Central memory CD4-positive, alpha-beta T cell (primary cell): ENCODE data around the gene RUNX2.
A peak's percentile ranks its signal among the peaks of the same experiment; 100 is the strongest.

Experiments
- DNase-seq: peaks from one replicate; pipeline ENCODE4 v3.0.0; 2022

RUNX2 gene

DNA sequence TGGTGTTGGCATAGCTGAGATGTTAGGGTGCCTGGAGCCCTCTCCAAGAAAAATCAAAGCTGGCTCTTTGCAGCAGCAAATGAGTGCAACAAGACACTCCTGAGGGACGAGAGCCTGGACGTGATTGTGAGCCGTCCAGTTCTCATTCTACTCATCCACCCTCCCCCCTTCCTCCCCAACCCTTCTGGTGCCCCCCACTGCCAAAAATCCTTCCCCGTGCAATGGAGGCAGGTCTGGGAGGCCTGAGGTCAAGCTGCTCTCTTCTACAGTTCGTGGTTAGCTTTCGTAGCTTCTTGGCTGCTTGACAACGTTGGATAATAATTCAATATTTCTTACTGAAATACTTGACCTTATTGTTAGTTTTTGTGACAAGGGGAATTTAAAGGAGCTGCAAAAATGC, 234.9 kb downstream of the RUNX2 start:
- no peak for DNase-seq

DNA sequence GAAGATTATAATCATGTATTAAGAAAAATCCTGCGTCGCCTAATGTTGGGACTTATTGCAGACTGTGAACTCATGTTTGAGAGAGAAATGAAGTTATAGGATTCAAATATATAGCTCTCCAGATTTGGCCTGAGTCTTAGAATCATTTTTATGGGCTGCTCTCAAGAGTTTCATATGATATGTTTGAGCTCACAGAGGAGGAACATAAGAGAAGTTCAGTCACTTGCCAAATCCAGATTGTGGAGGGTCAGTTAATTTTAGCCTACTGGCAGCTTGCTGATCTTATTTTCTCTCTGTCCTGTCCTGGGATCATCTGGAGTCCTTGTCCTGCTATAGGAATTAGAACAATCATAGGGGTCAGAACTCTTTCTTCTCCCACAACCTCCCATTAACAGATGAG, 235.7 kb downstream of the RUNX2 start:
- no peak for DNase-seq

GRCh38 chr6:45566882-45567281, 238.8 kb downstream of the RUNX2 start:
- DNase-seq: no peak

- DNase-seq: no peak
Measured at GRCh38 chr6:45567879-45568278, 239.7 kb downstream of the RUNX2 start.

GRCh38 chr6:45568626-45569025, 240.5 kb downstream of the RUNX2 start:
- no peak for DNase-seq

- DNase-seq: no peak
Measured at GRCh38 chr6:45569210-45569945, 241.2 kb downstream of the RUNX2 start.

GRCh38 chr6:45571159-45571558, 243.0 kb downstream of the RUNX2 start:
- no peak for DNase-seq

DNA sequence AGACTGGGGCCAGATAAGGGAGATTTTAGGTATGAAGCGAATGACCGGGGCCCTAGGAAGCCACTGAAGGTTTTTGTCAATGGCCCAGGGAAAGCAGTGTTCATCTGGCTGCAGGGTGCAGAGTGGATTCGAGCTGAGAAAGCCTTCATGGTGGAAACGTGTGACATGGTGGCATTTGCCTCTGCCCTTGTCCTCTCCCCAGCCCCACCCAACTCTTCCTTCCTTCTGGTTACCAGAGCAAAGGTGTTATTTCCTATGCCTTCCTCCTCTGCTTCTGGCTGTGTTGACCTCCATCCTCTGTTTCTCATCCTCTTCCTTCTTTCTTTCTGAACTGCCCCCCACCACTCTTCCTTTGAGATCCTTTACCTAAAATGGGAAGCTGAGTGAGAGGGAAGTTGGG, 244.7 kb downstream of the RUNX2 start:
- DNase-seq: no peak

DNA sequence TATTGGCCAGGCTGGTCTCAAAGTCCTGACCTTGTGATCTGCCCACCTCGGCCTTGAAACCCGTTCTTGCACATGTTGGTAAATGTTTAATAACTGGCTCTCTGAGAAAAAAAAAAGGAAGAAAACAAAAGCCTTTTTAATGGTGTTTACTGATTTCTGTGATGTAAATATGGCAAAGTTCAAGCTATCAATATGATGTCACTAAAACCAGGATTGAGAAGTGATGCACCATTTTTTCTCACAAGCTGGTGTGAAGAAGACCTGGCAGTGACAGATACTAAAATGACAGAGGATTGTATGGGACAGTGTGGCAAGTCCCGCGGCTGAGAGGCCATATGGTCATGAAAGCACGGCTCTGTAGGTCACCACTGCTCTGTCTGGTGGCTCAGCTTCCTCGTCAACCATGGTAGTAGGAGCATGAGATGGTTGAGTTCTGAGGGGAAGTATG, 245.9 kb downstream of the RUNX2 start:
- no peak for DNase-seq

DNA sequence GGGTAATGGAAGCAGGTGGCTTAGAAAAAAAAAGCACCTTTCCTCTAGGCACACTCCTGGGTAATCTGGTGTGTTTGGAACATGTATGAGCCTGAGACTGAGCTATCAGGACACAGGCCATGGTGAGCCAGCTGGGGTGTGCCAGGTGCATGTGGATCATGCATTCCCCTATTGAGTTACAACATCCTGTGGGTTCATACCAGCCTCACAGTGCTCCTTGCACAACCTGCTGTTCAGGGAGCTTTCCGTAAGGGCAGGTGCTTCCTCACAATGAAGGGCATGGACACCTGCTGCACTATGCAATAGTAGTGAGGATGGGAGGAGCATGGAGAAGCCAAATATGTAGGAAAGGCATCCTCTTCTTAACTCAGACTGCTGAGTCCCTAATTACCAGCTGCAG, 246.8 kb downstream of the RUNX2 start:
- no peak for DNase-seq

GRCh38 chr6:45576648-45577624, 248.8 kb downstream of the RUNX2 start:
- no peak for DNase-seq

DNA sequence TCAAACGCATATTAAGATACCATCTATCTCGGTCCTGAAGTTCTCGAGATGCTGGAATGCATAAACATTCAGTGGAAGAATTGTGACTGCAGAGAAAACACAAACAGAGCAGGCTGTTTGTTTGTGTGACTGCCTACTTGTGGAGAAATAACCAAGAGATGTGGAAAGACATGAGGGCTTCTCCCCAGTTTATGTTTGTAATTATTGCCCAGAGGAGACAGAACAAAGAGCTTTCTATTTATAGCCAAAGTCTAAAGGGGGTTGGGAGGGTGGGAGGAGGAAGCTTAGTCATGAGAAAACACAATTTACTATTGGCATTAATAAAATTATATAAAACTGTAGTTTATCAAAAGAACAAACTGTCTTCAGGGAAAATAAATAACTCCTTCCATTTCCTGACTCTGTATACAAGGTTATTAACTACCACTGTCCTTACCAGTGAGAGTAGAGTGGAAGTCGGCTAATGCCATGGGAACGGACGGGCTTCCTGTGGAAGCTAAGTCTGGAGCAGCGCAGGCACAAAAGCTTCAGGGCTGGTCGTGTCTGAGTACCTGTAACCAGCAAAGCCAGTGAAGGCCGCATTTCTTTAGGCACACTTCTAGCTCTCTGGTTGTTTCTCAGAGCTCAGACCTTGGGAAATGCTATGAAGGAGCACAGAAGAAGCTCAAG, 249.8 kb downstream of the RUNX2 start:
- no peak for DNase-seq

- no peak for DNase-seq
Measured at GRCh38 chr6:45584127-45584526, 256.0 kb downstream of the RUNX2 start.

GRCh38 chr6:45586216-45587171, 258.4 kb downstream of the RUNX2 start:
- peak; percentile 90 for DNase-seq

DNA sequence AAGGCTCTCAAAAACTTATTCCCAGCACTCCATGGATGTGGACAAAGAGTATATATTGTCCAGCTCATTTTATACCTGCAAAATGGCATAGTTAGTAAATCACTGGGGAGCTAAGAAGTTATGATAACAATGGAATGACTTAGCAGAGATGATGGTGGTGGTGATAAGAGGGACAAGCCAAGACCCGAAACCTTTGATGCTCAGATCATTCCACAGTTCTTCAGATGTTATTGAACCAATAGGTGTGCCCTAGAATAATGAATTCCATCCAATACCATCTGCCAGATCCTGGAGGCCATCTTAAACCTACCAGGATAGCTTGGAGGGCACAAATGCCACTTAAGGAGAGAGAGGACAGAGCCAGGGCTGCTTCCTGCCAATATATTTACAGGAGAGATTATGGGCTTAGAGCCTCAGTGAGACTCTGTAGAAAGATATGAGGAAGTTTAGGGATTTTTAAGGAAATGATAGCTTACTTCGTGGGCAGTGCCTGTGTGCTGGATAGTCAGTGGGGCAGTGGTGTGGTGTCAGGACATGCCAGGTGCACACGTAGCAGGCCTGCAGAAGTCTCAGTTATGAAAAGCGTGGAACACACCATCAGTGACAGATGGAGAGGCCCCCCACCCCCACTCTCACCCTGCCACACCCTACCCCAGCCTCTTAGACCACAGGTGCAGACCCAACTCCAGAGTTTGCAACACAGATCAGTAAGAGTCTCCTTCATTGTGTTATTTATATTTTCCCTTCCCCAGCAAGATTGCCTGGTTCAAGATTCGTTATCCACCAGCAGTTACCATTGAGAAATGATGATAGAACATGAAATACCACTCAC, 259.3 kb downstream of the RUNX2 start:
- no peak for DNase-seq

GRCh38 chr6:45589367-45589766, 261.2 kb downstream of the RUNX2 start:
- no peak for DNase-seq

DNA sequence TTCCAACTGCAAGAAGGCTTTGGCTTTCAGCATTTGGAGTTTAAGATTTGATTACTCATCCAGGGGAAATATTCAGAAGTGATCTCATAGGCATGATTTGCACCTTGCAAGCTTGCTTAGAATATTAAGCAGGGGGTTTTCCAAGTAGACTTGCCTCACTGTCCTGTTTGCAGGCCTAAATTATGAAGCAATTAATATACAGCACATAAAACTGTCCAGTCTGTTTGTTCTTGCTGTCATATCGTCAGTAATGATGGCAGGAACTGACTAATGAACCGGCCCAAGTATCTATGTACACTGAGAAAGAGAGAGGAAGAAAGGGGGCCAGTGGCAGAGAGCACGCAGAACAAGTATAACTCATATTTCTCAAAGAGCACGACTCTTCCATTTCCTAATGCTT, 262.1 kb downstream of the RUNX2 start:
- DNase-seq: no peak

DNA sequence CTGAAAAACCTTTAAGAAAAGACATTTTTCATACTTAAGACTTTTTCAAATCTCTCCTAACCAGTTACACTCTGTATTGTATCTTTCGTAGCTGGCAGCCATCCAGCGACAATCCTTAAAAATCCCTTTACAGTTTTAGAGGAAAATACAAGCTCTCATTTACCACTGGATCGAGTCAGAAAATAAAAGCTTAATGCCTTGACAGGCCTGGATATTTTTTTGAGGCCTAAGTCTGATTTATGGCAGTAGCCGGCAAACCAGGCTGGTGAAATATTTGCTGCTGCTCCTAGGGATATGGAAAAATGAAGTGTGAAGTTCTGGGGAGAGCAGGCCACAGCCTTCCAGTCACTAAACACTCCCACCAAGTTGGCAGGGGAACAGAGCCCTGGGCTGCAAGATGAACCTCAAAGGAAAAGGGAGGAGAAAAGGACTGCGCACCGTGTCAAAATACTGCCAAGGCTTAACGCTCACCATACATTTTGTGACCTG, 262.6 kb downstream of the RUNX2 start:
- DNase-seq: no peak

- no peak for DNase-seq
Measured at GRCh38 chr6:45591306-45591705, 263.2 kb downstream of the RUNX2 start.

GRCh38 chr6:45591890-45592289, 263.8 kb downstream of the RUNX2 start:
- DNase-seq: no peak

- no peak for DNase-seq
Measured at GRCh38 chr6:45592991-45593390, 264.9 kb downstream of the RUNX2 start.
